Measurements from ENCODE around the gene ALDH9A1.
"Not testable (repeated sequence)": the region's sequence is repeated elsewhere in the genome, so short reads cannot be mapped to it uniquely, and the experiment has no call there.

ALDH9A1 gene

GRCh38 chr1:165645654-165646366 is 52.6 kb downstream of the ALDH9A1 start:
- no peak for DNase-seq

GRCh38 chr1:165644064-165644735 is 54.2 kb downstream of the ALDH9A1 start:
- DNase-seq: no peak

GRCh38 chr1:165641231-165641987 is 57.0 kb downstream of the ALDH9A1 start:
- DNase-seq: no peak

GRCh38 chr1:165639821-165640623 is 58.3 kb downstream of the ALDH9A1 start:
- no peak for DNase-seq

- DNase-seq: not testable (repeated sequence)
These were observed 60.2 kb downstream of the ALDH9A1 start for GRCh38 chr1:165638211-165638610.

- peak in 1 of 56 donors; percentile 17 for DNase-seq
These were observed 60.9 kb downstream of the ALDH9A1 start for GRCh38 chr1:165637427-165637826.

- no peak for DNase-seq
These were observed 62.5 kb downstream of the ALDH9A1 start for GRCh38 chr1:165635823-165636222.

GRCh38 chr1:165635329-165635728 is 63.0 kb downstream of the ALDH9A1 start:
- peak in 5 of 56 donors; percentile 15 to 23 (median 16) for DNase-seq

- DNase-seq: no peak
These were observed 64.0 kb downstream of the ALDH9A1 start for GRCh38 chr1:165634154-165634921.

- no peak for DNase-seq
These were observed 64.7 kb downstream of the ALDH9A1 start for GRCh38 chr1:165633614-165634013.

GRCh38 chr1:165632491-165632890 is 65.9 kb downstream of the ALDH9A1 start:
- DNase-seq: no peak

- no peak for DNase-seq
These were observed 66.3 kb downstream of the ALDH9A1 start for GRCh38 chr1:165632152-165632469.

- DNase-seq: peak in 38 of 56 donors; percentile 9 to 72 (median 50)
These were observed 66.8 kb downstream of the ALDH9A1 start for GRCh38 chr1:165631342-165632151.

GRCh38 chr1:165630629-165631341 is 67.6 kb downstream of the ALDH9A1 start, which contains the start of gene MGST3:
Gene MGST3 (plus strand): TSS chr1:165631234. CDS start chr1:165649848, 18,614 bp downstream.
- DNase-seq: peak; percentile 68 to 97 (median 89)

GRCh38 chr1:165629848-165630628 is 68.3 kb downstream of the ALDH9A1 start:
- DNase-seq: no peak

GRCh38 chr1:165629151-165629550 is 69.2 kb downstream of the ALDH9A1 start:
- DNase-seq: no peak

GRCh38 chr1:165628147-165628822 is 70.1 kb downstream of the ALDH9A1 start:
- DNase-seq: no peak

All from amygdala (tissue), 56 donors.